Activated T-cell treated with anti-CD3 and anti-CD28 coated beads, Interleukin-2, amount 50 U/mL, for 4 hours (primary cell): ENCODE measurements around the gene WBP4. TPM values are rescaled to one million over a fixed set of nuclear protein-coding genes. Genes with fewer than 3 reads are reported as not detected.
"Not testable (repeated sequence)": the region's sequence is repeated elsewhere in the genome, so short reads cannot be mapped to it uniquely, and the experiment has no call there.

ENCODE experiments used
- ATAC-seq, 2 donors: fragments of 200-7000 bp; cut with Tn5 transposase; one replicate each; pipeline ENCODE4 v1.10.0; 2021
- DNase-seq: peaks from one replicate; pipeline ENCODE4 v3.0.0-alpha.2; 2020
- H3K27me3 Mint-ChIP-seq: one replicate; pipeline ENCODE4 v1.8.0; 2021; ENCODE audit warnings: low read depth, mixed read lengths
- H3K36me3 Mint-ChIP-seq: one replicate; pipeline ENCODE4 v1.8.0; 2022; ENCODE audit warnings: mixed read lengths; ENCODE audit not compliant: insufficient read depth
- H3K4me1 Mint-ChIP-seq: one replicate; pipeline ENCODE4 v1.8.0; 2021; ENCODE audit warnings: low read depth, mixed read lengths
- H3K4me3 Mint-ChIP-seq: one replicate; pipeline ENCODE4 v1.8.0; 2021; ENCODE audit warnings: mild to moderate bottlenecking, moderate library complexity, mixed read lengths
- H3K9me3 Mint-ChIP-seq: one replicate; pipeline ENCODE4 v1.8.0; 2021; ENCODE audit warnings: mixed read lengths
- total RNA-seq, 3 donors: library from RNA; stranded (reverse); gene quantifications; one replicate each; pipeline ENCODE4 v1.2.1, GENCODE V29; 2021

The WBP4 gene
- total RNA-seq, 3 donors from 2014 or later, result 8.5 to 17.5 (median 13.9) TPM

DNA sequence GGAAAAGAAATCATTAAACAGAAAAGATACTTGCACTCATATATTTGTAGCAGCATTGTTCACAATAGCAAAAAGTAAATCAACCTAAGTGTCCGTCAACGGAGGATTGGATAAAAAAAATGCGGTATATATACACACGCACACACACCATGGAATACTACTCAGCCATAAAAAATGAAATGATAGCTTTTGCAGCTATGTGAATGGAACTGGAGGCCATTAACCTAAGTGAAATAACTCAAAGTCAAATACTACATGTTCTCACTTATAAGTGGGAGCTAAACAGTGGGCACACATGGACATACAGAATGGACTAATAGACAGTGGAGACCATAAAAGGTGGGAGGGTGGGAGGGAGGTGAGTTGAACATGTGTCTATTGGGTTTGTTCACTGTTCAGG, 18.4 kb downstream of the WBP4 start:
- peaks cover 55% of the 10 kb centered on the region for H3K36me3 Mint-ChIP-seq
- H3K9me3 Mint-ChIP-seq, result no peaks in the 10 kb centered on the region
- H3K27me3 Mint-ChIP-seq, result no peaks in the 10 kb centered on the region

DNA sequence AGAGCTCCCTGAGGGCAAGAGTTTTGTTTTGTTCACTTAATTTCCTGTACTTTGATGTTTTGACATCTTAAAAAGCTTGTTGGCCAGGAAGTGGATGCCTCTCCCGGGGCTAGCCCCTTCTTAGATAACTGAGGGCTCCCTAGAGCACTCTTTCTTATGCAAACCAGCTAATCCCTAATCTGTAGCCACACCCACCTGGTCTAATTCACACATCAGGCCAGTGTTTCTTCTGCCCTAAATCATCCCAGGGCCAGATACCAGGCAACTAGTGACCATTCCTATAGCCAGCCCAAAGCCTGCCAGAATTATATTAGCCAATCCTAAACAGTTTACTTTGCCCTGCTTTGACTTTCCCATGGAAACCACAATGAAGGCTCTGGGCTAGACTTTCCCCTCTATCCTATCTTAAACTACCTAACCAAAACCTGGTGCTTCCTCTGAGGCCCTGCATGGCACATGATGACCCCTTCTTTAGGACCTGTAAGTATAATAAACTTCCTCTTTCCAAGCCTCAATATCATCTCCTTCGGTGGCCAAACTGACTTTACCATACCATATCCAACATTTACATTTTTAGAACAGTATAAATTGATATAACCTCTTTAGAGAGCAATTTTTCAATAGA, 24.8 kb downstream of the WBP4 start:
- DNase-seq, result no peak
- H3K27me3 Mint-ChIP-seq, result no peaks in the 10 kb centered on the region
- peaks cover 23% of the 10 kb centered on the region for H3K36me3 Mint-ChIP-seq
- no peak for ATAC-seq
- no peak overlapping the region for H3K4me3 Mint-ChIP-seq
- peaks cover 3% of the 10 kb centered on the region for H3K9me3 Mint-ChIP-seq
- H3K4me1 Mint-ChIP-seq, result peaks cover 5% of the 10 kb centered on the region

More for the DNA sequence above, 18.4 kb downstream of the WBP4 start:
- H3K4me1 Mint-ChIP-seq, result no peaks in the 10 kb centered on the region
- no peak overlapping the region for H3K4me3 Mint-ChIP-seq
- ATAC-seq (no peak), DNase-seq (no peak)

DNA sequence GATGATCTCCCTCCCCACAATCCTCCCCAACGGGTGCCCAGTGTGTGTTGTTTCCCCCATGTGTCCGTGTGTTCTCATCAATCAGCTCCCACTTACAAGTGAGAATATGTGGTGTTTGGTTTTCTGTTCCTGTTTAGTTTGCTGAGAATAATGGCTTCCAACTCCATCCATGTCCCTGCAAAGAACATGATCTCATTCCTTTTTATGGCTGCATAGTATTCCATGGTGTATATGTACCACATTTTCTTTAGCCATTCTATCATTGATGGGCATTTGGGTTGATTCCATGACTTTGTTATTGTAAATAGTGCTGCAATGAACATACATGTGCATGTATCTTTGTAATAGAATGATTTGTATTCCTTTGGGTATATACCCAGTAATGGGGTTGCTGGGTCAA, 34.4 kb downstream of the WBP4 start:
- not testable (repeated sequence) for DNase-seq, H3K27me3 Mint-ChIP-seq, H3K36me3 Mint-ChIP-seq, H3K4me3 Mint-ChIP-seq, ATAC-seq, H3K9me3 Mint-ChIP-seq, H3K4me1 Mint-ChIP-seq

DNA sequence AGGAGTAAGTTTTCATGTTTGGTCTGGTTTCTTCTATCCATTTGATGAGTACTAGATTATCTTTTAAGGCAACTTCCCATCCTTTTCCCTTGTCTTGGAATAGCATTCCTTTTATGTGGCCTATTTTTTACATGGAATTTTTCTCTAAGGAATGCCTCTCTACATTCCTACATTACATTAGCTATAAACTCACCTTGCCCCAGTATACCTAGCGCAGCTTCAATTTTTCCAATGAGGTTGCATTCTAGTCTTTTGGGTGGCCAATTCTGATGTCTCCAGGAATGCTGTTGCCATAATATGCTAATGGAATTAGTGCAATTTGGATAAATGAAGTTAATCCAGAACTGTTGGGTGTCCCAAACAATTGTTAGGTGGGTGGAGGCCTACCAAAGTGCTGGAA, 37.5 kb downstream of the WBP4 start:
- DNase-seq, result no peak
- no peaks in the 10 kb centered on the region for H3K27me3 Mint-ChIP-seq
- H3K36me3 Mint-ChIP-seq, result no peaks in the 10 kb centered on the region
- no peaks in the 10 kb centered on the region for H3K9me3 Mint-ChIP-seq
- H3K4me1 Mint-ChIP-seq, result no peaks in the 10 kb centered on the region
- H3K4me3 Mint-ChIP-seq, result no peak overlapping the region
- ATAC-seq, result no peak

DNA sequence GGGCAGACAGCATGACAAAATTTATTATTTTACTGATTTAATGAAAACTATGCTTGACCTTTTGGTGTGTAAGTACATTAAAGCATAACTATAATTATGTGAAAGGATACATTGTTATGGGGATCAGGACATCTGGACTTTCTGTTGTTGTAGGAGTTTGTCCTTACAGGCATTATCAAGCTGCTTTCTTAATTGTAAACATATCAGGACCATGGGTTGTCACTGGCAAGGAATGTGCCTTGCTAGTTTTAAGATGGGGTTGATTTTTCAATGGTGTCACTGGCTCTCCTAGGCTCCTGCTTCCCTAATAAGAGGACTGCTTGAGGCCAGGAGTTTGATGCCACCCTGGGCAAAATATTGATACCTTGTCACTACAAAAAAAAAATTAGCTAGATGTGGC, 38.7 kb downstream of the WBP4 start:
- no peaks in the 10 kb centered on the region for H3K4me1 Mint-ChIP-seq
- no peaks in the 10 kb centered on the region for H3K27me3 Mint-ChIP-seq
- ATAC-seq, result no peak
- H3K4me3 Mint-ChIP-seq, result no peak overlapping the region
- DNase-seq, result no peak
- no peaks in the 10 kb centered on the region for H3K9me3 Mint-ChIP-seq
- no peaks in the 10 kb centered on the region for H3K36me3 Mint-ChIP-seq

DNA sequence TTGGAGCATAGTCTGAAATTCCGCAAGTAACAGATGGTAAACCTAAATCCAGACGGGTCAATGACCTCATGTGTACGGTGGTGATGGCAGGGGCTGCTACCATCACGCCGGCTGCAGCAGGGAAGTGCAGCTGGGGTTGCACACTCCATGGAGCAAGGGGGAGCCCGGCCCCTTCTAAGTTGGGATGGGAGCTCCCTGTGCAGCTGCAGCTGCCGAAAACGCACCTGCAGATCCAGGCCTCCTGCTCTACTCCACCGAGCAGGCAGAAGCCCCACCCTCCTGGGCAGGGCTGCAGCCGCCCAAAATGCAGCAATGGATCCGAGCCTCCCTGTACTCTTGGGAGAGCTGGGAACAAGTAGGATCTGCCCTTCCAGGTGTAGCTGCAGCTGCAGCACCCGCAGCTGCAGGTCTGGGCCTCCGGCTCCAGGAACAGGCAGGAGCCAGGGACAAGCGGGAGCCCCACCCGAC, 45.8 kb downstream of the WBP4 start:
- Mint-ChIP-seq H3K4me3 (no peak overlapping the region), H3K36me3 (peaks cover 2% of the 10 kb centered on the region)
- ATAC-seq, result no peak

DNA sequence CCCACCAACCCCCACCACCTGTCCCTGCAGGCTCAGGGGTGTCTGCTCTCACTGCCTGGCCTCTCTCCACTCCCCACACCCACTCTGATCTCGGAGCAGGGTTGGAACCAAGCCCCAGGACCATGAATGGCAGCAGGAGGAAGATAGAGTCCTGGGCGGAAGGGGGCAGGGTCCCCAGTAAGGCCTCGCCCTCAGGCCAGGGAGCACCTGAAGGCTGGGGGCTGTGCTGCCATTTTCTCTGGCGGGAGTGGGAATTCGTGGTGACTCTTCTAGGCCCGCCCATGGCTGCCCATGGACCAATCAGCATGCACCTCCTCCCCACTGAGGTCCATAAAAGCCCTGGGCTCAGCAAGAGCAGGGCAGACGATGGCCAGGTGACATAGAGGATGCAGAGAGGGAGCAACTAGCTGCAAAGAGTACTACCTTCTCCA, 46.3 kb downstream of the WBP4 start:
- ATAC-seq (no peak), DNase-seq (no peak)
- Mint-ChIP-seq H3K27me3 (no peaks in the 10 kb centered on the region), H3K9me3 (no peaks in the 10 kb centered on the region), H3K4me3 (no peak overlapping the region), H3K4me1 (no peaks in the 10 kb centered on the region), H3K36me3 (peaks cover 2% of the 10 kb centered on the region)

More for the DNA sequence above, 45.8 kb downstream of the WBP4 start:
- Mint-ChIP-seq H3K27me3 (no peaks in the 10 kb centered on the region), H3K4me1 (no peaks in the 10 kb centered on the region), H3K9me3 (no peaks in the 10 kb centered on the region)
- DNase-seq, result no peak

DNA sequence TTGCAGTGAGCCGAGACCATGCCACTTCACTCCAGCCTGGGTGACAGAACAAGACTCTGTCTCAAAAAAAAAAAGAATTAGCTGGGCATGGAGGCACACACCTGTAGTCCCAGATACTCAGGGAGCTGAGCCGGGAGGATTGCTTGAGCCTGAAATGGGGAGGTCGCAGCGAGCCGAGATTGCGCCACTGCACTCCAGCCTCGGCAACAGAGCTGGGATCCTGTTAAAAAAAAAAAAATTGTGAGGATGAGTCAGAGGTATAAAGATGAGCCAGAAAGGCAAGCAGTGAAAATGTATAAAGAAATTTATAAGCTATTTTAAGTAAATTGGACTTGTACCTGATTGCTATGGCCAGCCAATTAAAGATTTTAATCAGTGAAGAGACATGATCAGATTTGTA, 50.1 kb downstream of the WBP4 start:
- Mint-ChIP-seq H3K9me3 (no peaks in the 10 kb centered on the region), H3K27me3 (no peaks in the 10 kb centered on the region), H3K4me1 (no peaks in the 10 kb centered on the region), H3K36me3 (peaks cover 2% of the 10 kb centered on the region), H3K4me3 (no peak overlapping the region)
- ATAC-seq (no peak), DNase-seq (no peak)

DNA sequence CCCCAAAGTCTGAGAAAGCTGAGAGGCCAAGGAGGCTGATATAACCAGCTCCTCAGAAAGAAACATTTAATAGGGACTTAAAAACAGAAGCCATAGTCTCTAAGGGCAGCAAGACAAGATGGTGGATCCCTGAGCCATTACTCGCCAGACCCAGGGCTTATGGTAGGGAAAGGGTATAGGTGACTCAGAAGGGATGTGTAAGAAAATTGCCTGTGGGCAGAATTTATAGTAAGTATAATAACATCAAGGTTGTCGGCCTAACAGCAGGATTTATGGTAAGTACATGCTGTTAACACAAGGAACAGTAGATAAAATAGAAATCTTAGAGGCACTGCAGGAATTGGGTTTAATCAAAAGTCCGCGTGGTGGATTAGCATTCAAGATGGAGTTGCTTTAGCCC, 56.6 kb downstream of the WBP4 start:
- Mint-ChIP-seq H3K4me1 (peaks cover 5% of the 10 kb centered on the region), H3K36me3 (no peaks in the 10 kb centered on the region), H3K27me3 (no peaks in the 10 kb centered on the region), H3K9me3 (no peaks in the 10 kb centered on the region), H3K4me3 (no peak overlapping the region)
- DNase-seq (no peak), ATAC-seq (no peak)

DNA sequence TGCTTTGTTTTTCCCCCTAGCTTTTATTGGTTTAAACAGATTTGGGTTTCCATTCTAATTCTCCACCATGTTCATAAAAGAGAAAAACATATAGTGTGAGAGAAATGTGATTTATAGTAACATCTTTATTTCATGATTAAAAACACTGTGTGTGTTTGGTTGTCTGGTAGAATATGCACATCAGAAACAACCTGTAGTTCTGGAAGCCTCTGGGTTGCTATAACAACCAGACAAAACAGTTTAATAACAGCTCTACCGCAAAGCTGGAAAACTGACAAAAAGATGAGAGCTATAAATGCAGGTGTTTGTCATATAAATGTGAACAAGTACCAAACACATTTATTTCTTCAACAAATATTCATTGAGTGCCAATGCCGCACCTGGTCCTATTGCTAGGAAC, 61.5 kb downstream of the WBP4 start:
- H3K9me3 Mint-ChIP-seq, result no peaks in the 10 kb centered on the region
- no peak for ATAC-seq
- peaks cover 9% of the 10 kb centered on the region for H3K36me3 Mint-ChIP-seq
- no peak overlapping the region for H3K4me3 Mint-ChIP-seq
- DNase-seq, result no peak
- H3K27me3 Mint-ChIP-seq, result no peaks in the 10 kb centered on the region
- peaks cover 15% of the 10 kb centered on the region for H3K4me1 Mint-ChIP-seq

DNA sequence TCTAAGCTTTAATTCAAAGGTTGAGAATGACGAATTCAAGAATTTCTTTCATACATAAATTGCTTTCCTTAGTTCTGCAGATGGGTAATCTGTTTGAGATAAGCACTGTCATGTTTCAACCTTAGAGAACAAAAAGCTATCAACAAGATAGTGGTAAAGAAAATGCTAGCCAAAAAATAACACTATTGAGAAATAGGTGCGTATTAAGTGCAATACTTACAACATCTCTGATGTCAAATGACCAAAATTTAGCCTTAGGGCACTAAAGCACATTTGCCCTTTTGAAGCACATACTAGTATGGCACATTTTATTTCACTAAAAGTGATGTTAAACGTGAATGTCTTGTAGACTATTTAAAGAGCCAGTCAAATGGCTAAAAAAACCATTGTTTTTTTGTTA, 66.4 kb downstream of the WBP4 start:
- DNase-seq, result no peak
- peaks cover 48% of the 10 kb centered on the region for H3K4me1 Mint-ChIP-seq
- no peaks in the 10 kb centered on the region for H3K9me3 Mint-ChIP-seq
- H3K36me3 Mint-ChIP-seq, result peaks cover 12% of the 10 kb centered on the region
- no peak overlapping the region for H3K4me3 Mint-ChIP-seq
- no peak for ATAC-seq
- no peaks in the 10 kb centered on the region for H3K27me3 Mint-ChIP-seq

DNA sequence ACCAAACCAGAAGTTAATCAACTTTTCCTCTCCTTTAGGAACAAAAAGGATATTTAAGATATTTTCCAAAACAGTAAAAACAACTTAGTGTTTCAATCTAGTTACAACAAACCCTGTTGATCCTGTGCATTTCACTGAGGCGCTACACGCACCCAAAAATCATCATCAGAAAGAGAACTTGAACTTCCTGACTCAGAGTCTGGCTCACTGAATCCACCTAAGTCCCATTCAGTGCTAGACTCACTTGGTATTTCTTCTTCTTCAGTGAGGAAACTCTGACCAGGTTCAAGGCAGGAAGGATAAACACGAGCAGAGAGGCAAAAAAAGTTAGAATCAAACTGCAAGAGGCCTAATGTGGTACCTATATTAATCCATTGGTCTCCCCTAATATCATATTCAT, 69.0 kb downstream of the WBP4 start:
- no peak for ATAC-seq
- peaks cover 52% of the 10 kb centered on the region for H3K4me1 Mint-ChIP-seq

DNA sequence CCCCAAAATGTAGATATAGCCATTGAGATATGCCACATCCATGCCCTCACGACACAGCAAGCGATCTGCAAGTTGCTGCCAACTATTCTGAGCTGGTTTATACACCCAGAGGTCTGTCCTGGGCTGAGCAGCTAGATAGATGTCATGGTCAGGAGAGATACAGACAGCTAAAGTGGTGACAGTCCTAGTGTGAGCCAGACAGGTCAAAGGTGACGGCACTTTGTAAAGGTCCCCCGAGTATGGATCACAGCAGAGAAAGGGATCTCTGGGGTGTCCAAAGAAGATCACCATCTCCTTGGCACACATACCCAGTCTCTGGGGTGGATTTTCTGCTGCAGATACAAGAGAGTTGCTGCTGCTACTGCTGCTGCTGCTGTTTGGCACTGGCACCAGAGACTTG, 69.9 kb downstream of the WBP4 start:
- not testable (repeated sequence) for DNase-seq, H3K36me3 Mint-ChIP-seq, H3K9me3 Mint-ChIP-seq, ATAC-seq, H3K27me3 Mint-ChIP-seq
- peaks cover 52% of the 10 kb centered on the region for H3K4me1 Mint-ChIP-seq
- peak overlapping the region; percentile 88 for H3K4me3 Mint-ChIP-seq

More for the DNA sequence above, 69.0 kb downstream of the WBP4 start:
- H3K27me3 Mint-ChIP-seq, result no peaks in the 10 kb centered on the region
- no peaks in the 10 kb centered on the region for H3K9me3 Mint-ChIP-seq
- no peak for DNase-seq
- peaks cover 10% of the 10 kb centered on the region for H3K36me3 Mint-ChIP-seq
- H3K4me3 Mint-ChIP-seq, result peak overlapping the region; percentile 88

DNA sequence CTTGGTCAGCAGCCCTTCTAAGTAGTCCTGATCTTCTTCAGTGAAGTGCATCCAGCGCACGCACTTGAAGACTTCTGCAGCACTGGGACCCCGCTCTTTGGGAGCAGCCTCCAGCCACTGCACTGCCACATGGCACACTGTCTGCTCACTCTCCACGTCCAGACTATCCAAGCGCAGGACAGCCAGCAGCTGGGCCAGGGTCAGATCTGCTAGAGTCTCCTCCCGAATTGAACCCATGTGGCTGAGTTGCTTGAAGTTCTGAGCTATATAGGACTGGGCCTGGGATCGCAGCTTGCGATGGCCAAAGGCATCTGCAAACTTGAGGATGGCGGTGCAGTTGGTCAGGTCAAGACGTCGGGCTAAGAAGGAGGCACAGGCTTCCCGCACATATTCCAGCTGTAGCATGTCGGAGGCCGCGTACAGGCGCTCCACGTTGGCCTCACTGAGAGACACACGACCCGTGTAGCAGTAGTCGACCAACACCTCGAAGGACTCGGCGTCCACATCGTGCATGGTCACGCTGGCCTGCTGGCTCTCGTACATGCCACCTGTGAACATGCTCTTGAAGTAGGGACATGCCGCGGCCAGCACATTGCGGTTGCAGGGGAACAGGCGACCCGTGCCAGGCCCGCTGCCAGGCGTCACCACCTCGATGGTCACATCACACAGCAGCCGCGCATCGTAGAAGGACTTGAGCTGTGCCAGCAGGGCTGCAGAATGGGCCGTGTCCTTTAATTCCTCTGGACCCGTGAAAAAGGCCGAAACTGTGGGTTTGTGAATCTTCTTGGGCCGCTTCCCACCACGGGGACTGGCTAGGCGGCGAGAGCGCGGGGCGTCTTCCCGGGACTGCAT, 70.6 kb downstream of the WBP4 start:
- peak overlapping the region; percentile 88 for H3K4me3 Mint-ChIP-seq
- H3K9me3 Mint-ChIP-seq, H3K36me3 Mint-ChIP-seq, H3K27me3 Mint-ChIP-seq, DNase-seq: not testable (repeated sequence)
- H3K4me1 Mint-ChIP-seq, result peaks cover 52% of the 10 kb centered on the region
- peak in 1 of 2 donors; percentile 4 for ATAC-seq
